HepG2 (cell line): ENCODE data around the gene ORMDL3. TPM values are rescaled to one million over a fixed set of nuclear protein-coding genes. Genes with fewer than 3 reads are reported as not detected.

Experiments
- ATF7 ChIP-seq, 2 experiments: fragments of 450-650 bp in 1 of 2; sonication (generic) in 1 of 2; formaldehyde crosslinking in 1 of 2; IDR thresholded peaks; 2 replicates each; pipeline versions ENCODE4 v1.4.0 to v1.6.1; 2016 to 2020; ENCODE audit warnings: antibody characterized with exemption in 1 of 2, mild to moderate bottlenecking in 1 of 2, missing genetic modification reagents in 1 of 2
- ERF ChIP-seq: IDR thresholded peaks from 2 replicates; pipeline ENCODE4 v1.6.1; 2018; ENCODE audit warnings: missing biosample characterization, missing genetic modification reagents
- FLYWCH1 ChIP-seq: sonication (generic); formaldehyde crosslinking; IDR thresholded peaks from 2 replicates; pipeline ENCODE4 v1.8.1; 2023; ENCODE audit warnings: mild to moderate bottlenecking, missing genetic modification reagents
- FOXC1 ChIP-seq: sonication (generic); formaldehyde crosslinking; IDR thresholded peaks from 2 replicates; pipeline ENCODE4 v1.8.0; 2022; ENCODE audit warnings: mild to moderate bottlenecking, missing genetic modification reagents, borderline replicate concordance
- FOXJ3 ChIP-seq: sonication (generic); formaldehyde crosslinking; IDR thresholded peaks from 2 replicates; pipeline ENCODE4 v1.4.0; 2020; ENCODE audit warnings: missing genetic modification reagents, mild to moderate bottlenecking, borderline replicate concordance
- KAT8 ChIP-seq: IDR thresholded peaks from 2 replicates; pipeline ENCODE4 v1.6.1; 2016; ENCODE audit warnings: missing genetic modification reagents, missing compliant biosample characterization
- KDM4B ChIP-seq: sonication (generic); formaldehyde crosslinking; IDR thresholded peaks from 2 replicates; pipeline ENCODE4 v1.4.0; 2020; ENCODE audit warnings: missing genetic modification reagents
- MAF1 ChIP-seq: sonication (generic); formaldehyde crosslinking; IDR thresholded peaks from 2 replicates; pipeline ENCODE4 v1.5.0; 2020; ENCODE audit warnings: missing genetic modification reagents, borderline replicate concordance
- MXD4 ChIP-seq: IDR thresholded peaks from 2 replicates; pipeline ENCODE4 v1.6.1; 2016; ENCODE audit warnings: mild to moderate bottlenecking, missing biosample characterization, missing genetic modification reagents
- RAD51 ChIP-seq: fragments of 450-650 bp; IDR thresholded peaks from 2 replicates; pipeline ENCODE4 v1.6.1; 2016; ENCODE audit warnings: borderline replicate concordance
- SNAI1 ChIP-seq: sonication (generic); formaldehyde crosslinking; IDR thresholded peaks from 2 replicates; pipeline ENCODE4 v1.5.0; 2020; ENCODE audit warnings: mild to moderate bottlenecking, missing genetic modification reagents, borderline replicate concordance
- SP4 ChIP-seq: sonication (generic); formaldehyde crosslinking; IDR thresholded peaks from 2 replicates; pipeline ENCODE4 v1.8.1; 2023; ENCODE audit warnings: mild to moderate bottlenecking, missing genetic modification reagents
- SRSF1 ChIP-seq: fragments of 200-400 bp; formaldehyde crosslinking; optimal IDR thresholded peaks from 2 replicates; pipeline ENCODE3; 2017; ENCODE audit warnings: mild to moderate bottlenecking, low read depth, low read length, moderate library complexity
- TBX3 ChIP-seq: fragments of 450-650 bp; IDR thresholded peaks from 2 replicates; pipeline ENCODE4 v1.6.1; 2017; ENCODE audit warnings: antibody characterized with exemption, mild to moderate bottlenecking, inconsistent platforms, borderline replicate concordance
- UBTF ChIP-seq: sonication (generic); formaldehyde crosslinking; IDR thresholded peaks from 2 replicates; pipeline ENCODE4 v1.4.0; 2020; ENCODE audit warnings: mild to moderate bottlenecking, missing genetic modification reagents
- ZHX2 ChIP-seq, 2 experiments: sonication (generic) in 1 of 2; formaldehyde crosslinking in 1 of 2; IDR thresholded peaks; 2 replicates each; pipeline versions ENCODE4 v1.6.1 to v1.9.0; 2014 to 2022; ENCODE audit warnings: antibody characterized with exemption in 1 of 2, borderline replicate concordance in 1 of 2, inconsistent platforms in 1 of 2, low read depth in 1 of 2, missing genetic modification reagents in 1 of 2
- ZNF737 ChIP-seq: sonication (generic); formaldehyde crosslinking; IDR thresholded peaks from 2 replicates; pipeline ENCODE4 v1.5.0; 2020; ENCODE audit warnings: missing genetic modification reagents, mild to moderate bottlenecking, borderline replicate concordance
- ZSCAN12 ChIP-seq: sonication (generic); formaldehyde crosslinking; IDR thresholded peaks from 2 replicates; pipeline ENCODE4 v1.9.0; 2021; ENCODE audit warnings: mild to moderate bottlenecking, missing genetic modification reagents
- polyA plus RNA-seq, 8 experiments: library from polyadenylated mRNA; depleted of rRNA in 3 of 8; stranded (reverse) in 7 of 8; unstranded in 1 of 8; fragments of >200 nt; fragmentation: Illumina TruSeq in 4 of 8; extraction: Trizol in 4 of 8; gene quantifications; 2 replicates each; pipeline versions ENCODE4 v1.2.1 to v1.2.3, GENCODE V29; 2011 to 2016; ENCODE audit warnings: low read depth in 4 of 8, missing spikeins in 1 of 8, mixed read lengths in 1 of 8; ENCODE audit not compliant: insufficient read depth in 1 of 8
- total RNA-seq, 5 experiments: library from RNA; depleted of rRNA; stranded (reverse); fragments of >200 nt; fragmentation: Illumina TruSeq; extraction: Trizol; gene quantifications; 2 replicates each; pipeline ENCODE4 v1.2.3, GENCODE V29; 2016; ENCODE audit warnings: low read depth in 1 of 5
- TF ChIP-seq, protein P1 (sequence below): IDR thresholded peaks from 2 replicates; pipeline ENCODE4 v1.6.1; 2016; ENCODE audit warnings: low read depth, control low read depth
- TF ChIP-seq, protein P2 (sequence below): sonication (generic); formaldehyde crosslinking; IDR thresholded peaks from 2 replicates; pipeline ENCODE4 v1.4.0; 2020; ENCODE audit warnings: missing genetic modification reagents, mild to moderate bottlenecking, borderline replicate concordance

The ORMDL3 gene
- total and polyA plus RNA-seq, 2 of the 13 experiments (the other 11 are each of a cell fraction or from before 2014, with no cell fraction given) = 181 to 384 TPM

DNA sequence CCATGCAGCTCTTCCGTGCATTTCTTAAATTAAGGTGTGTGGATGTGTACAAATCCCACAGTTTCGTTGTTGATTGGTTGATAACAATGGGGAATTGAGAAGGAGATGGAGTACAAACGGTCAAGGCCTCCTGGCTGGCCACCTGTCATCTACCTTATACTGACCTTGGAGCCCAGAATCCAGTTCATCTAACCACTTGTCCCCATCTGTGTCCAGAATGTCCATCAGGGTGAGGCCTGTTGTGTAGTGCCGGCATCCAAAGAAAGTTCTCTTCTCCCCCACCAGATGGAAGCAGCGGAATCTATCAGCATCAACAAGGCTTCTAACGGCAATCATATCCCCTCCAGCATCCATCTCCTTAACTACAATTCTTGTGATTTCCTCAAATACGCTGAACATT, 10.5 kb downstream of the ORMDL3 start (continued):
- TF ChIP-seq ZHX2 (IDR thresholded peaks at IDR 0.05; ENCODE audit: low read depth) (no peak), ZHX2 (CRISPR knock-in tag; IDR thresholded peaks at IDR 0.05; ENCODE audit: borderline replicate concordance) (no peak), KDM4B (CRISPR knock-in tag) (no peak), FLYWCH1 (CRISPR knock-in tag) (no peak), TBX3 (no peak), MAF1 (CRISPR knock-in tag) (no peak), ATF7 (IDR thresholded peaks at IDR 0.05) (no peak), ATF7 (CRISPR knock-in tag; IDR thresholded peaks at IDR 0.05) (no peak), FOXC1 (CRISPR knock-in tag) (no peak), MXD4 (CRISPR knock-in tag) (0 out of 2 replicates have a peak, but pooled peaks have one; percentile 17), SP4 (CRISPR knock-in tag) (0 out of 2 replicates have a peak, but pooled peaks have one; percentile 7), KAT8 (no peak), SRSF1 (no peak), UBTF (CRISPR knock-in tag) (0 out of 2 replicates have a peak, but pooled peaks have one; percentile 17), ERF (CRISPR knock-in tag) (peak; percentile 29; the same call in 1 of the 2 replicates), ZSCAN12 (CRISPR knock-in tag) (no peak), SNAI1 (CRISPR knock-in tag) (no peak), ZNF737 (CRISPR knock-in tag) (no peak), FOXJ3 (CRISPR knock-in tag) (no peak), RAD51 (no peak)
- TF ChIP-seq, protein P1, sequence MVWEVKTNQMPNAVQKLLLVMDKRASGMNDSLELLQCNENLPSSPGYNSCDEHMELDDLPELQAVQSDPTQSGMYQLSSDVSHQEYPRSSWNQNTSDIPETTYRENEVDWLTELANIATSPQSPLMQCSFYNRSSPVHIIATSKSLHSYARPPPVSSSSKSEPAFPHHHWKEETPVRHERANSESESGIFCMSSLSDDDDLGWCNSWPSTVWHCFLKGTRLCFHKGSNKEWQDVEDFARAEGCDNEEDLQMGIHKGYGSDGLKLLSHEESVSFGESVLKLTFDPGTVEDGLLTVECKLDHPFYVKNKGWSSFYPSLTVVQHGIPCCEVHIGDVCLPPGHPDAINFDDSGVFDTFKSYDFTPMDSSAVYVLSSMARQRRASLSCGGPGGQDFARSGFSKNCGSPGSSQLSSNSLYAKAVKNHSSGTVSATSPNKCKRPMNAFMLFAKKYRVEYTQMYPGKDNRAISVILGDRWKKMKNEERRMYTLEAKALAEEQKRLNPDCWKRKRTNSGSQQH (CRISPR knock-in tag) = no peak
- TF ChIP-seq, protein P2, sequence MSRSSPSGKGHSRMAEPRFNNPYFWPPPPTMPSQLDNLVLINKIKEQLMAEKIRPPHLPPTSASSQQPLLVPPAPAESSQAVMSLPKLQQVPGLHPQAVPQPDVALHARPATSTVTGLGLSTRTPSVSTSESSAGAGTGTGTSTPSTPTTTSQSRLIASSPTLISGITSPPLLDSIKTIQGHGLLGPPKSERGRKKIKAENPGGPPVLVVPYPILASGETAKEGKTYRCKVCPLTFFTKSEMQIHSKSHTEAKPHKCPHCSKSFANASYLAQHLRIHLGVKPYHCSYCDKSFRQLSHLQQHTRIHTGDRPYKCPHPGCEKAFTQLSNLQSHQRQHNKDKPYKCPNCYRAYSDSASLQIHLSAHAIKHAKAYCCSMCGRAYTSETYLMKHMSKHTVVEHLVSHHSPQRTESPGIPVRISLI (CRISPR knock-in tag) = no peak
